Activated T-helper 2 cell treated with anti-CD3 and anti-CD28 coated beads, Interferon-gamma antibody, Interleukin-2, Interleukin-4, amounts not matched to agents 10 μg/mL and 5 μg/mL and 100 μg/mL, durations not matched to agents 14 hours and 24 hours and 36 hours (primary cell): ENCODE data around the gene TMEM161B. TPM values are rescaled to one million over a fixed set of nuclear protein-coding genes. Genes with fewer than 3 reads are reported as not detected.
A peak's percentile ranks its signal among the peaks of the same experiment; 100 is the strongest.
"Not testable (repeated sequence)": the region's sequence is repeated elsewhere in the genome, so short reads cannot be mapped to it uniquely, and the experiment has no call there.

Experiments
- DNase-seq: peaks from one replicate; pipeline ENCODE4 v3.0.0; 2021; ENCODE audit warnings: low spot score
- H3K27ac Mint-ChIP-seq: one replicate; pipeline ENCODE4 v1.8.0; 2021; ENCODE audit warnings: mixed read lengths
- H3K27me3 Mint-ChIP-seq: one replicate; pipeline ENCODE4 v1.8.0; 2021; ENCODE audit warnings: low read depth, mixed read lengths
- H3K36me3 Mint-ChIP-seq: one replicate; pipeline ENCODE4 v1.8.0; 2021; ENCODE audit warnings: low read depth, mixed read lengths
- H3K4me1 Mint-ChIP-seq: one replicate; pipeline ENCODE4 v1.8.0; 2021; ENCODE audit warnings: low read depth, mixed read lengths
- H3K4me3 Mint-ChIP-seq: one replicate; pipeline ENCODE4 v1.8.0; 2021; ENCODE audit warnings: low read depth, mild to moderate bottlenecking, moderate library complexity, mixed read lengths
- H3K9me3 Mint-ChIP-seq: one replicate; pipeline ENCODE4 v1.8.0; 2021; ENCODE audit warnings: mixed read lengths
- intact Hi-C: fragments of 100-400 bp; cut with micrococcal nuclease; formaldehyde crosslinking; loops from one replicate; pipeline ENCODE4 v1.15.1; 2023
- total RNA-seq: library from RNA; stranded (reverse); gene quantifications from 2 replicates; pipeline ENCODE4 v1.2.3, GENCODE V29; 2022

Gene TMEM161B
- total RNA-seq, 1 donor from 2014 or later, result 31.1 TPM

DNA sequence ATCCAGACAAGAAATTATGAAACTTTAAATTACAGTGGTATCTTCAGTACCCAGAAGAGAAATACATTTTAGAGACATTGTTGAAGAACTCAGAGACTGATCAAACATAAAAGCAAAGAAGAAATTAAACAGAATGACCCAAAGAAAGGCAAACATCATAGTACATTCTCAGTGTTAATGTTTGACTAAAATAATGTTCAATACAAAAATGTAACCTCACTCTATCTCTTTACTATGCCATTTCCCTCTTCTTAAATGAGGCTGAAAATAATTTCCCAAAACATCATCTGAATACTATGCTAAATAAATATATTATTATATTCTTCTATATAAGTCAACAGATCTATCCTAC is 22.8 kb downstream of the TMEM161B start:
- DNase-seq, result no peak
- H3K4me1 Mint-ChIP-seq, result peaks cover 55% of the 10 kb centered on the region
- intact Hi-C loops, result no loop called here

DNA sequence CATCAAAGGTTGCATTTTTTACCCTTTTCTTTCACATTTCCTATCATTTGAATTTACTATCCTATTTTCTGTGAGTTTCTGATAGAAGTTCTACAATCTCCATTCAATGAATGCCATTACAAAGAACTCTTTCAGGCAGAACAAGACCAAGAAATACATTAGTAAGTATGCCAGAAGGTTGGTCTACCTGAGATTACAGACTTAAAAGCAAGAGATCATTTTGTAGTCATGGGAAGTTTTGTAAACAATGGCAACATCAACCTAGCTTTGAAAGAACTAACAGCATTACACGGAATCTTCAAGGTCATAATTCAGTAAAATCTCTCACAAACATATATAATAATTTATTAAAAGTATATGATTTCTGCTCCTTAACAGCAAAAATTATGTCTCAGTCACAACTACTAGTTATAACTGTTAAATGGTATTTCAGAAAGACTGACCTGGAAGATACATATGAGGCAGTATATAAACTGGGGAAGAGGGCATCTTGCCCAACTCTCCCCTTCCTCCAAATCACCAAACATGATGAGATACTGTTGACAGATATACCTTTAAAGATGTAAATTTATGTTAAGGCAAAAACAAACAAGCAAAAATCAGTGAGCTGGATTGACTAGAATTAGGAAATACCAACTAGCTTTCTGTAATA is 23.3 kb downstream of the TMEM161B start:
- Mint-ChIP-seq H3K36me3 (peaks cover 51% of the 10 kb centered on the region), H3K4me1 (peaks cover 50% of the 10 kb centered on the region), H3K9me3 (no peaks in the 10 kb centered on the region), H3K4me3 (no peak overlapping the region), H3K27ac (no peak overlapping the region), H3K27me3 (no peaks in the 10 kb centered on the region)
- DNase-seq, result no peak
- intact Hi-C loops, result no loop called here

More for the DNA sequence above, 22.8 kb downstream of the TMEM161B start:
- Mint-ChIP-seq H3K27ac (no peak overlapping the region), H3K27me3 (no peaks in the 10 kb centered on the region), H3K4me3 (no peak overlapping the region), H3K9me3 (no peaks in the 10 kb centered on the region), H3K36me3 (peaks cover 56% of the 10 kb centered on the region)

DNA sequence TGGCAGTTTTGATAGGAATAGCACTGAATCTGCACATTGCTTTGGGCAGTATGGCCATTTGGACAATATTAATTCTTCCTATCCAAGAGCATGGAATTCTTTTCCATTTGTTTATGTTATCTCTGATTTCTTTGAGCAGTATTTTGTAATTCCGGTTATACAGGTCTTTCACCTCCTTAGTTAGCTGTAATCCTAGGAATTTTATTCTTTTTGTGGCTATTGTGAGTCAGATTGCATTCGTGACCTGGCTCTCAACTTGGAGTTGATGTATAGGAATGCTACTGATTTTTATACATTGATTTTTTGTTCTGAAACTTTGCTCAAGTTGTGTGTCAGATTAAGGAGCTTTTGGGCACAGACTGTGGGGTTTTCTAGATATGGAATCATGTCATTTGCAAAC is 24.0 kb downstream of the TMEM161B start:
- Mint-ChIP-seq H3K4me3 (no peak overlapping the region), H3K4me1 (peaks cover 44% of the 10 kb centered on the region), H3K36me3 (peaks cover 44% of the 10 kb centered on the region), H3K27ac (no peak overlapping the region), H3K27me3 (no peaks in the 10 kb centered on the region), H3K9me3 (no peaks in the 10 kb centered on the region)
- intact Hi-C loops, result no loop called here
- no peak for DNase-seq

DNA sequence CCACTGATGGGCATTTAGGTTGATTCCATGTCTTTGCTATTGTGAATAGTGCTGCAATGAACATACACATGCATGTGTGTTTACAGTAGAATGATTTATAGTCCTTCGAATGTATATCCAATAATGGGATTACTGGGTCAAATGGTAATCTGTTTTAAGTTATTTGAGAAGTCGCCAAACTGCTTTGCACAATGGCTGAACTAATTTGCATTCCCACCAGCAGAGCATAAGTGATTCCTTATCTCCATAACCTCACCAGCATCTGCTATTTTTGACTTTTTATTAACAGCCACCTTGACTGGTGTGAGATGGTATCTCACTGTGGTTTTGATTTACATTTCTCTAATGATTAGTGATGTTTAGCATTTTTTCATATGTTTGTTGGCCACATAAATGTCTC is 25.2 kb downstream of the TMEM161B start:
- H3K9me3 Mint-ChIP-seq, DNase-seq, H3K27me3 Mint-ChIP-seq, H3K27ac Mint-ChIP-seq, intact Hi-C loops, H3K4me3 Mint-ChIP-seq: not testable (repeated sequence)
- H3K36me3 Mint-ChIP-seq, result peaks cover 39% of the 10 kb centered on the region
- peaks cover 32% of the 10 kb centered on the region for H3K4me1 Mint-ChIP-seq

DNA sequence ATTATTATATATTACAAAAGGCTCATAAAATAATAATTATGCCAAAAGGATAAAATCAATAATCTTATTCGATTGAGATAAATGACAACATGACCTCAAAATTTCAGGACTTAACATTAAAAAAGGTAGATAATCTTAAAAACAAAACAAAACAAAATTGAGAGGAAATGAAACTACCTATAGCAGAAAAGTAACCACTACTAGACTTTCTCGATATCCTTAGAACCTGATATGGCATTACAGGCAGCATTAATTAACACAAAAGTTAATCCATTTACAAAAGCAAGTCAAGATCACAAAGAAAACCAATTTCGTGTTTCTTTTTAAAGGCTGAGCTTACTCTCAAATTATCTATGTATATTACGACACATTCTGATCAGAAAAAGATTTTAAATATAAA is 29.9 kb downstream of the TMEM161B start:
- peaks cover 42% of the 10 kb centered on the region for H3K36me3 Mint-ChIP-seq

DNA sequence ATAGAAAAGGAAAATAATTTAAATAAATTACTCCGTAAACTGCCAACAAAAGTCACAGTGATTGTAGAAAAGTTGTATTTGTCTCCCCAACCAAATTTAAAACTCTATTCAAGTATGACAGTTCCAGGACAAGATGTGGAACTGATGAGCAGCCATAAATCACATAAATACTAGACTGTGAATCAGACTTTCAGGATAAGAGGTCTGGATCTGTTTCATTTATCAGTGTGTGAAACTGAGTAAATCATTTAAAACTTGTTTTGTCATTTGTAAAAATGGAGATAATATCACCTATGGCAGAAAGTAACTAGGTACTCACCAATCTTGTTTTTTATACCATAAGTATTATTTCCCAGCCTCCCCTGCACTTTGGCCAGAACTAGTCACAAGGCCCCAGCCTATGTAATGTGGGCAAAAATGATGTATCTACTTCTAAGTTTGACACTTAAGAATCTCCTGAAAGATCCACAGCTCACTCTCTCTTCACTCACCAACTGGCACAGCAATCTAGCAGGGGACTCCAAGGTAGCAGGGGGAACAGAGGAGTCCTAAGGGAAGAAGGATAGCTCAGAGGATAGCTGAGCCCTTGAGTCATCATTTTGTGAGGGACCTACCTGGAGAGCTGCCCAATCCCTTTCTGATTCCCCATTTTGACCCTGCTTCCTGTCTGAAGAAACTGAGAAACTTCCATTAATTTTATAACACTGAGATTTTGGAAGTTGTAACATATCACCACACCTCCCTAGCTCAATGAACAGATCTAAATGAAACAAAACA is 31.6 kb downstream of the TMEM161B start:
- DNase-seq, result no peak
- H3K27ac Mint-ChIP-seq, result peak overlapping the region; percentile 63
- H3K4me3 Mint-ChIP-seq, result no peak overlapping the region
- no peaks in the 10 kb centered on the region for H3K9me3 Mint-ChIP-seq
- H3K4me1 Mint-ChIP-seq, result peaks cover 22% of the 10 kb centered on the region
- H3K27me3 Mint-ChIP-seq, result no peaks in the 10 kb centered on the region
- peaks cover 51% of the 10 kb centered on the region for H3K36me3 Mint-ChIP-seq
- intact Hi-C loops, result loop anchor here (1.0 kb wide), 2 partner anchors 14 to 26 kb away; no protein-coding TSS in a partner anchor

More for the DNA sequence above, 29.9 kb downstream of the TMEM161B start:
- Mint-ChIP-seq H3K27ac (no peak overlapping the region), H3K9me3 (no peaks in the 10 kb centered on the region), H3K4me3 (no peak overlapping the region), H3K27me3 (no peaks in the 10 kb centered on the region), H3K4me1 (peaks cover 28% of the 10 kb centered on the region)
- intact Hi-C loops, result no loop called here
- no peak for DNase-seq

DNA sequence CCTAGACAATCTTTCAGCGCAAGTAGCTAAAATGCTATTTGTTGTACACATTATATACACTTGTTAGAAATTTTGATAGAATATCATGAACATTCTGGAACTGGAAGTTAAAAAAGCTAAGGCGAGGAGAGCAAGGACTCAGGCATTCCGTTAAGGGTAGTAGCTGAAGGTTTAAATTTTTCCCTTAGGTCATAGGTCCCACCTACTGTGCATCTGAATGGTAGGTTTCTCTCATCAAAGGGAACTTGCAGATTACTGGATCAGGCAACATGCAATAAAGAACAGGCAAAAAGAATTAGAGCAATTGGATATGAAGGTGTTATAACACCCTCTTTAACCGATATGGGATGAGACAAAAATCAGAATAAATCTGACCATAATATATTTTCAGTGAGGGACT is 32.8 kb downstream of the TMEM161B start:
- DNase-seq, result no peak
- H3K36me3 Mint-ChIP-seq, result peaks cover 50% of the 10 kb centered on the region
- H3K27ac Mint-ChIP-seq, result no peak overlapping the region
- intact Hi-C loops, result no loop called here
- peaks cover 16% of the 10 kb centered on the region for H3K4me1 Mint-ChIP-seq
- H3K9me3 Mint-ChIP-seq, result no peaks in the 10 kb centered on the region
- no peak overlapping the region for H3K4me3 Mint-ChIP-seq
- no peaks in the 10 kb centered on the region for H3K27me3 Mint-ChIP-seq

DNA sequence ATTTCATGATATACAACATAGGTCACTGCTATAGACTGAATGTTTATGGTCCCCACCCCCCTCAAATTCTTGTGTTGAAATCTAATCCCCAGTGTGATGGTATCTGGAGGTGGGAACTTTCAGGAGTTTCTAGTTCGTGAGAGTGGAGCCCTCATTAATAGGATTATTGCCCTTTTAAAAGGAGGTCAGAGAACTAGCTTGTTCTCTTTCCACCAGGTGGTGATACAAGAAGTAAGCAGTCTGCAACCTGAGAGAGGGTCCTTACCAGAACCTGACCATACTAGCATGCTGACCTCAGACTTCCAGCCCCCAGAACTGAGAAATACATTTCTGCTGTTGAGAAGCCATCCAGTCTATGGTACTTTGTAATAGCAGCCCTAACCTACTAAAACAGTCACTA is 33.3 kb downstream of the TMEM161B start:
- Mint-ChIP-seq H3K4me1 (peaks cover 16% of the 10 kb centered on the region), H3K27me3 (no peaks in the 10 kb centered on the region), H3K27ac (no peak overlapping the region), H3K4me3 (no peak overlapping the region), H3K9me3 (no peaks in the 10 kb centered on the region), H3K36me3 (peaks cover 50% of the 10 kb centered on the region)
- intact Hi-C loops, result no loop called here
- no peak for DNase-seq

DNA sequence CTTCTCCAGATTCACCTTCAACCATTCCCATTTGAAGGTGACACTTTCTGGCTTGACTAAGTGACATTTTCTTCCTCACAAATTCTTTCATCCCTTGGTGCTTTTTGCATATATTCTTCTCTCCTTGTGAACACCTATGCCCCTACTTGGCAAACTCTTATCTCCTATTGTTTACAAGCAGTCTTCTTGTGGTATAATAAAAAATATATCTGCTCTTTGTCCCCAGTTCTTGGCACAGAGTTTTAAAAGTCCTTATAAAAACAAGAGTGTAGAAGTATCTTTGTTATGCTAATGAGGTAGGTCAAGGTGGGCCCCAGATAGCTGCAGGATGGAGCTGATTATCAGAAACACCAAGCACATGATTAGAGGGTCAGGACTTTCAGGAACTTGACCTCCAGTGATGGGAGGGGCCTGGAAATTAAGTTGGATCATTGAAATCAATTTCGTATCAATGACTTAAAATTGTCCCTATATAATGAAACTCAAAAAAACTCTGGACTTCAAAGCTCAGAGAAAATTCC is 38.0 kb downstream of the TMEM161B start:
- no peak overlapping the region for H3K4me3 Mint-ChIP-seq
- intact Hi-C loops, result no loop called here
- peaks cover 7% of the 10 kb centered on the region for H3K4me1 Mint-ChIP-seq
- H3K36me3 Mint-ChIP-seq, result peaks cover 47% of the 10 kb centered on the region
- no peaks in the 10 kb centered on the region for H3K9me3 Mint-ChIP-seq
- H3K27ac Mint-ChIP-seq, result no peak overlapping the region
- no peaks in the 10 kb centered on the region for H3K27me3 Mint-ChIP-seq
- no peak for DNase-seq

DNA sequence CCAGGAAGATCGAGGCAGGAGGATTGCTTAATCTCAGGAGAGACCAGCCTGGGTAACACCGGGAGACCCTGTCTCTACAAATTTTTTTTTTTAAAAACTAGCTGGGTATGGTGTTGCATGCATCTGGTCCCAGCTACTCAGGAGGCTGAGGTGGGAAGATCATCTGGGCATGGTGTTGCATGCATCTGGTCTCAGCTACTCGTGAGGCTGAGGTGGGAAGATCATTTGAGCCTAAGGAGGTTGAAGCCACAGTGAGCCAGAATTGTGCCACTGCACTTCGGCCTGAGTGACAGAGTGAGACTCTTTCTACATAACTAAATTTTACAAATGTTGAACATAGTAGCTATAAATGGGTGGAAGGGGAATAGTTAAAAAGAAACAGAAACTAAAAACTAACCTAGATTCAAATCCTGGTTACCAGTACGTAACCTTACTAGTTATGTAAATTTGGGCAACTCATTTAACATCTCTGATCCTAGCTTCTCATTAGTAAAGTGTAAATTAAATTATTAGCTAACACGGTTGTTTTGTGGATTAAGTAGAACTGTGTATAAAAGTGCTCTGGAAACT is 41.7 kb downstream of the TMEM161B start:
- no peak overlapping the region for H3K4me3 Mint-ChIP-seq

DNA sequence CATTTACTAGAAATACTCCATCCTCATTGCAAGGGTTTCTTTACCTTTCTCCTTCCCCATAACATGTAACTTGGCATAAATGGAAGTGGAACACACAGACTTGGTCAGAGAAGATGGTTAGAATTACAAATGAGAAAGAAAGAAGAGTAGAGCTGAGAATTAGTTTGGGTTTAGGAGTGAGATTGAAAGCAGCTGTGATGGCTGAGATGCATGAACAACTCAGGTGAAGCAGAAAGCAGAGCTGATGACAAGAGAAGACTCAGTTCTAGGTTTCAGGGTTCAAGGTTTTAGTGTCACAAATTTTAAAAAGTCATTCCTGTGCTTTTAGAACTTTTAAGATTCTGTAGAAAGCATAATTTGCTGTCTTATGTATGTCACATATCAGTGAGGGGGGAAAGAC is 54.0 kb downstream of the TMEM161B start:
- no peak overlapping the region for H3K27ac Mint-ChIP-seq
- no peak overlapping the region for H3K4me3 Mint-ChIP-seq
- H3K36me3 Mint-ChIP-seq, result peaks cover 68% of the 10 kb centered on the region
- intact Hi-C loops, result loop anchor here (5.0 kb wide), 1 partner anchor 68 kb away; no protein-coding TSS in a partner anchor
- DNase-seq, result no peak
- no peaks in the 10 kb centered on the region for H3K9me3 Mint-ChIP-seq
- H3K4me1 Mint-ChIP-seq, result peaks cover 2% of the 10 kb centered on the region
- H3K27me3 Mint-ChIP-seq, result no peaks in the 10 kb centered on the region

More for the DNA sequence above, 41.7 kb downstream of the TMEM161B start:
- Mint-ChIP-seq H3K27ac (no peak overlapping the region), H3K4me1 (peaks cover 2% of the 10 kb centered on the region), H3K9me3 (no peaks in the 10 kb centered on the region), H3K27me3 (no peaks in the 10 kb centered on the region), H3K36me3 (peaks cover 30% of the 10 kb centered on the region)
- intact Hi-C loops, result no loop called here
- DNase-seq, result no peak

DNA sequence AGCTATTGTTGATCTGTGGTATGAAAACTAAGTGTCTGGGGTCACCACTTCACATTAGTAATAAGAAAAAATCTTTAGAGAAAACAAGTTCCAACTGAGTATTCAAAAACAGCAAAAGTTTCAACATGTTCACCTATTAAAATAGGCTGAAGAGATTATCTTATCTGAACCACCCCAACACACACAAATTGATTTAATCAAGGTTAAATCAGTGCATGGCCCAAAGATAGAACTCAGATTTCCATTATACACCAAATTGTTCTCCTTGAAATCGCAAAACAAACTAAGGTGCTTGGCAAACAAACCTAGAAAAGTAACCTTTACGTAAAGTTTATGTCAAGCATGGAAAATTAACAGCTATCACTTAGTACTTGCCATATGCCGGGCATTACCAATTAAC is 61.1 kb downstream of the TMEM161B start:
- Mint-ChIP-seq H3K27ac (no peak overlapping the region), H3K27me3 (no peaks in the 10 kb centered on the region), H3K9me3 (no peaks in the 10 kb centered on the region), H3K4me3 (no peak overlapping the region), H3K4me1 (peaks cover 11% of the 10 kb centered on the region), H3K36me3 (peaks cover 44% of the 10 kb centered on the region)
- DNase-seq, result no peak
- intact Hi-C loops, result no loop called here
